ENCODE results near the gene FMO2. TPM values are rescaled to one million over a fixed set of nuclear protein-coding genes. Genes with fewer than 3 reads are reported as not detected.

FMO2 gene, protein sequence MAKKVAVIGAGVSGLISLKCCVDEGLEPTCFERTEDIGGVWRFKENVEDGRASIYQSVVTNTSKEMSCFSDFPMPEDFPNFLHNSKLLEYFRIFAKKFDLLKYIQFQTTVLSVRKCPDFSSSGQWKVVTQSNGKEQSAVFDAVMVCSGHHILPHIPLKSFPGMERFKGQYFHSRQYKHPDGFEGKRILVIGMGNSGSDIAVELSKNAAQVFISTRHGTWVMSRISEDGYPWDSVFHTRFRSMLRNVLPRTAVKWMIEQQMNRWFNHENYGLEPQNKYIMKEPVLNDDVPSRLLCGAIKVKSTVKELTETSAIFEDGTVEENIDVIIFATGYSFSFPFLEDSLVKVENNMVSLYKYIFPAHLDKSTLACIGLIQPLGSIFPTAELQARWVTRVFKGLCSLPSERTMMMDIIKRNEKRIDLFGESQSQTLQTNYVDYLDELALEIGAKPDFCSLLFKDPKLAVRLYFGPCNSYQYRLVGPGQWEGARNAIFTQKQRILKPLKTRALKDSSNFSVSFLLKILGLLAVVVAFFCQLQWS
- total RNA-seq = 1 to 10 TPM; 1.1 to 1.3 TPM

DNA sequence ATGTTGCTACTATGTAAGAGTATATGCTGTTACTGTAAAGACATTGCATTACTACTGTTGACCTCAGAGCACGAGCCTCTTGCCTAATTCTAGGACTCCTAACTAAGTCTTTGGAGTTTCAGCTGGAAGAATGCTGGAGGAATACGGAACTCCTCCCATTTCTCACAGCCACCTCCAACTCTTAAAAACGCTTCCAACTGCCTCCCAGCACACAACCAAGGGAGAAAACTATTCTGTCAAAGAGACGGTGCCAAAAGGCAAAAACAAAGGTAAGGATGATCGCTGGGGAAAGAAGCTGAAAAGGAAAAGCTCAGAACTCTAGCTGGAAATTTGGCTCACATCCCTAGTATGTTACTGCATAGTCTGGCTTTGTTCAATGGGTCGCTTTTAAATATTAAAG lies at the start of gene FMO2:
TSS of gene FMO2 (plus strand) at position 210 of the 400 bp plus-strand sequence. CDS start 414 bp downstream, outside the sequence.
- H3K9ac ChIP-seq (ENCODE audit: low read depth in 2 of 2, low read length in 2 of 2) = no peak within 1 kb of the TSS
- TF ChIP-seq, protein P1, sequence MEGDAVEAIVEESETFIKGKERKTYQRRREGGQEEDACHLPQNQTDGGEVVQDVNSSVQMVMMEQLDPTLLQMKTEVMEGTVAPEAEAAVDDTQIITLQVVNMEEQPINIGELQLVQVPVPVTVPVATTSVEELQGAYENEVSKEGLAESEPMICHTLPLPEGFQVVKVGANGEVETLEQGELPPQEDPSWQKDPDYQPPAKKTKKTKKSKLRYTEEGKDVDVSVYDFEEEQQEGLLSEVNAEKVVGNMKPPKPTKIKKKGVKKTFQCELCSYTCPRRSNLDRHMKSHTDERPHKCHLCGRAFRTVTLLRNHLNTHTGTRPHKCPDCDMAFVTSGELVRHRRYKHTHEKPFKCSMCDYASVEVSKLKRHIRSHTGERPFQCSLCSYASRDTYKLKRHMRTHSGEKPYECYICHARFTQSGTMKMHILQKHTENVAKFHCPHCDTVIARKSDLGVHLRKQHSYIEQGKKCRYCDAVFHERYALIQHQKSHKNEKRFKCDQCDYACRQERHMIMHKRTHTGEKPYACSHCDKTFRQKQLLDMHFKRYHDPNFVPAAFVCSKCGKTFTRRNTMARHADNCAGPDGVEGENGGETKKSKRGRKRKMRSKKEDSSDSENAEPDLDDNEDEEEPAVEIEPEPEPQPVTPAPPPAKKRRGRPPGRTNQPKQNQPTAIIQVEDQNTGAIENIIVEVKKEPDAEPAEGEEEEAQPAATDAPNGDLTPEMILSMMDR (IDR thresholded peaks at IDR 0.05) = no peak
- H3K36me3 ChIP-seq = no peaks in the 10 kb centered on the region
- no peak within 1 kb of the TSS for H3K4me3 ChIP-seq
- intact Hi-C loops (cut with DNase I) = no loop called here
- H3K27me3 ChIP-seq = no peaks in the 10 kb centered on the region
- DNase-seq = no peak
- H3K9me3 ChIP-seq = no peaks in the 10 kb centered on the region
- no peaks in the 10 kb centered on the region for H3K4me1 ChIP-seq
- no peak within 1 kb of the TSS for H3K27ac ChIP-seq

DNA sequence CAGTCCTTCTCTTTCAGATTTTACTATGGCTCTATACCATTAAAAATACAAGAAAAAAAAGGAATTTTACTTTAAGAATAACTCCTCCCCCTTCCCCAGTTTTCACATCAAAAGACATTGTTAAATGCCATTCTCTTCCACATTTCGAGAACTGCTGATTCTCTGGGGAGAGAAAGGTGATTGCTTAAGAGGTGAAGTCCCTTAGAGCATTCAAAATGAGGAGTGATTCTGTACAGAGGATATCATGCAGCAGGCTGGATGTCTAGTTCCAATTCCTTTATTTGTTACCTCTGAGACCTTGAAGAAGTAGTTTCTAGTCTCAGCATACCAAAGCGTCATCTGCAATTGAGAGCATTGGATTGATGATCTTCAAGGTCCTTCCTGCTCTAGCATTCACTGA lies 47.5 kb upstream of the FMO2 start:
- Histone ChIP-seq H3K27ac (no peak overlapping the region), H3K36me3 (no peaks in the 10 kb centered on the region), H3K9ac (ENCODE audit: low read depth in 2 of 2, low read length in 2 of 2) (no peak overlapping the region), H3K4me3 (no peak overlapping the region), H3K9me3 (no peaks in the 10 kb centered on the region), H3K4me1 (no peaks in the 10 kb centered on the region), H3K27me3 (no peaks in the 10 kb centered on the region)
- no peak for DNase-seq
- TF ChIP-seq, protein P1 (IDR thresholded peaks at IDR 0.05) = no peak
- intact Hi-C loops (cut with DNase I) = no loop called here

DNA sequence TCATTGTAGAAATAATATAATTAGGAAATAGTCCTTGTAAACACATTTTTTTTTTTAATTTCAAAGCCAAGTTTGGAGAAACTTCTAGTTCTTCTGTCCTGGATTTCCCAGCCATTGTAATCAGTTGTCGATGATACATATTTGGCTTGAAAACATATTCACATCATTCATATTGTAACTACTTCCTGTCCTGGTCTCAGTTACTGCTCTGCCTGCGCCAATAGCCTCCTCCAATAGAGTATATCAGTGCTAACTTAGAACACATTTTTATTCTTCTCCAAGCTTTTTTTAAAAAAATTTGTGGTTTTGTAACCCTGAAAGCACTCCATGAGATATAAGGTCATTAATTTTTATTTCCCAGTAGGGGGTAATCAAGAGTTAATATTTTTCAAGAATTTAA lies 46.1 kb upstream of the FMO2 start:
- no peaks in the 10 kb centered on the region for H3K4me1 ChIP-seq
- H3K27me3 ChIP-seq = no peaks in the 10 kb centered on the region
- H3K4me3 ChIP-seq = no peak overlapping the region
- TF ChIP-seq, protein P1 (IDR thresholded peaks at IDR 0.05) = no peak
- H3K36me3 ChIP-seq = no peaks in the 10 kb centered on the region
- DNase-seq = no peak
- no peak overlapping the region for H3K9ac ChIP-seq (ENCODE audit: low read depth in 2 of 2, low read length in 2 of 2)
- no peaks in the 10 kb centered on the region for H3K9me3 ChIP-seq
- intact Hi-C loops (cut with DNase I) = no loop called here
- H3K27ac ChIP-seq = no peak overlapping the region

DNA sequence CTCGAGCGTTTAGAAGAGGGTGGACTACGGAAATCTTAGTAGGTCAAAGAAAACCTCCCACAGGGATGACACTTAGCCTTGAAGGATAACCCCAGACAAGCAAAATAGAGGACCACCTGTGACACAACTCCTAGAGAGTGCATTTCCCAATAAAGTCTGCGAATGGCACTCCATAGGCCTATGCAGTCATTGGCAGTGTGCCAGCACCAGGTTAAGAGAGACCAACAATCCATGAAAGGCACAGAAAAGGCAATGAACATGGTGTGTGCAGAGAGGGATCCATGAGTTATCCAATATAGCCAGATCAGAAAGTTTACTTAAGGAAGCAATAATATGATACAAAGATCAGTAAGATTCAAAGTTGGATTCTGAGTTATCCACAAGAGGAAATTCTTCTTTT lies 45.2 kb upstream of the FMO2 start:
- Histone ChIP-seq H3K27me3 (no peaks in the 10 kb centered on the region), H3K27ac (no peak overlapping the region), H3K36me3 (no peaks in the 10 kb centered on the region), H3K4me1 (no peaks in the 10 kb centered on the region), H3K9ac (ENCODE audit: low read depth in 2 of 2, low read length in 2 of 2) (no peak overlapping the region), H3K9me3 (no peaks in the 10 kb centered on the region), H3K4me3 (no peak overlapping the region)
- DNase-seq = no peak
- intact Hi-C loops (cut with DNase I) = no loop called here
- TF ChIP-seq, protein P1 (IDR thresholded peaks at IDR 0.05) = no peak

DNA sequence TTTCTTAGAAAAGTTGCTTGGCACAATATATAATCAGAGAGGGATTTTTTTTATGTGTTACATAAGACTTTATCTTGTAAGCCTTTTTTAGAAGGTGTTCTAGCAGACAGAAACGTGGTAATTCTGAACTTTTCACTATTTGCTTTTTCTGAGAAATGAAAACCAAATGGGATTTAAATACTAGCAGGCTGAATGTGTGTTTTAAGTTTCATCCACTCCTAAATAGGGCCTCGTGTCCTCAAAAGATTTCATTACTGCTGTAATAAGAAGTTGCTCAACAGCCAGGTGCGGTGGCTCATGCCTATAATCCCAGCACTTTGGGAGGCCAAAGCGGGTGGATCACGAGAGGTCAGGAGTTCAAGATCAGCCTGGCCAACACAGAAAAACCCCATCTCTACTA lies 44.7 kb upstream of the FMO2 start:
- DNase-seq = no peak
- Histone ChIP-seq H3K9ac (ENCODE audit: low read depth in 2 of 2, low read length in 2 of 2) (no peak overlapping the region), H3K27ac (no peak overlapping the region), H3K36me3 (no peaks in the 10 kb centered on the region), H3K27me3 (no peaks in the 10 kb centered on the region), H3K4me3 (no peak overlapping the region), H3K4me1 (no peaks in the 10 kb centered on the region), H3K9me3 (no peaks in the 10 kb centered on the region)
- intact Hi-C loops (cut with DNase I) = no loop called here
- TF ChIP-seq, protein P1 (IDR thresholded peaks at IDR 0.05) = no peak

Data from colonic mucosa (tissue), 4 donors.